GM12865 (cell line): ENCODE data around the gene ZFAND2A.

Experiments
- DNase-seq: peaks from one replicate; pipeline ENCODE4 v3.0.0; 2010; ENCODE audit warnings: low read depth
- H3K4me3 ChIP-seq: 2 replicates; pipeline ENCODE4 v1.5.1; 2011; ENCODE audit warnings: mild to moderate bottlenecking, low read depth, low read length, control low read depth
- CTCF ChIP-seq: IDR thresholded peaks from 2 replicates; pipeline ENCODE4 v1.5.1; 2011; ENCODE audit warnings: low read length, control low read depth, low read depth, inconsistent platforms; ENCODE audit not compliant: insufficient read depth; ENCODE audit errors: missing control alignments

ZFAND2A gene

DNA sequence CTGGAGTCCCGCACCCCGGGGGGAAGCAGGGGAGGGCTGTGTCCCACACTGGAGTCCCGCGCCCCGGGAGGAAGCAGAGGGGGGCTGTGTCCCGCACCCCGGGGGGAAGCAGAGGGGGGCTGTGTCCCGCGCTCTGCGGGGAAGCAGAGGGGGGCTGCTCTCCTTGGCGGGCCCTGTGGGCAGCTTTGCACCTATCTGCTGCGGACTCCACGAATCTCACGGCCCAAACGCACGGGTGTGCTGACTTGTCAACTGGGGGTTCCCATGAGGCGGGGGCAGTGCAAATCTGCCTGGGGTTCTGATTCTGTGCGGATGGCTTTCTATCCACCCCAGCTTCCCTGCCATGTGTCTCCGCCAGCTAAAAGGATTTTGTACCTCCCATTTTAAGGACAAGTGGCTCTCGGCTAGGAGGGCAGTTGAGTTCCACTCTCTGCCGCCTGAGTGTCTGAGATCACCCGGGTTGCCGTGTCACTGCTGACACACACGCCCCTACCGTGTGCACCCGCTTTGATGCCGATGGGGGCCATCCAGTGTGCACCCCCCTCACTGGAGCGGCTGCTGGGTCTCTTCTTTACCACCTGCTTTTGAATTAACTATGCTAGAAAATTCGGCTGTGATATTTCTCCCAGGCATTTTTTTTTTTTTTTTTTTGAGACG, 51.6 kb downstream of the ZFAND2A start:
- TF ChIP-seq CTCF, result no peak
- H3K4me3 ChIP-seq, result no peak overlapping the region
- DNase-seq, result no peak

DNA sequence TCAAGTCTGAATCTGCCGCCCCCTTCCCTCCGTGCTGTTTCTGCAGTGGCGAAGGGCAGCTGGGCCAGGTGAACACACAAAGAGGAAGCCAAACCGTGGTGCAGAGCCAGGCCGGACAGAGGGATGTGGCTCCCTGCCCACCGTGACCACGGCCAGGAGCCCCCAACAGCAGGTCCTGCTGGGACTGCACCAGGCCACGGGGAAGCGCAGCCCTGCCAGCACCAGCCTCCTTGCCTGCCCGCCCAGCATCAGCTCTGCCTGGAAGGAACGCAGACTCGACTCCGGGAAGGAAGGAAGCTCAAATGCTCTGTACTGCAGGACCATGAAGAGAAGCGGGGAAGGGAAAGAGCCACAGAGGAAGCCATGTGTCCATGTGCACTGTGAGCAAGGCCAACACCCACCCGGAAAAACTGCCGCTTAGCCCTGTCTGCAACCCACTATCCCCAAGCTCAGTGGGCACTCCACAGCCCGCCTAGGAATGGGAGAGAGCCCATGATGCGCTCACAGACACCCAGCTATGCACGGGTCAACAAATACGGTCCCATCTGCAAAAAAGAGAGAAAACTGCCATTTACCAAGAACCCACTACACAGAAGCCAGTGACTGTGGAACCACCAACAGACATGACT, 53.1 kb downstream of the ZFAND2A start:
- TF ChIP-seq CTCF, result no peak
- no peak for DNase-seq

DNA sequence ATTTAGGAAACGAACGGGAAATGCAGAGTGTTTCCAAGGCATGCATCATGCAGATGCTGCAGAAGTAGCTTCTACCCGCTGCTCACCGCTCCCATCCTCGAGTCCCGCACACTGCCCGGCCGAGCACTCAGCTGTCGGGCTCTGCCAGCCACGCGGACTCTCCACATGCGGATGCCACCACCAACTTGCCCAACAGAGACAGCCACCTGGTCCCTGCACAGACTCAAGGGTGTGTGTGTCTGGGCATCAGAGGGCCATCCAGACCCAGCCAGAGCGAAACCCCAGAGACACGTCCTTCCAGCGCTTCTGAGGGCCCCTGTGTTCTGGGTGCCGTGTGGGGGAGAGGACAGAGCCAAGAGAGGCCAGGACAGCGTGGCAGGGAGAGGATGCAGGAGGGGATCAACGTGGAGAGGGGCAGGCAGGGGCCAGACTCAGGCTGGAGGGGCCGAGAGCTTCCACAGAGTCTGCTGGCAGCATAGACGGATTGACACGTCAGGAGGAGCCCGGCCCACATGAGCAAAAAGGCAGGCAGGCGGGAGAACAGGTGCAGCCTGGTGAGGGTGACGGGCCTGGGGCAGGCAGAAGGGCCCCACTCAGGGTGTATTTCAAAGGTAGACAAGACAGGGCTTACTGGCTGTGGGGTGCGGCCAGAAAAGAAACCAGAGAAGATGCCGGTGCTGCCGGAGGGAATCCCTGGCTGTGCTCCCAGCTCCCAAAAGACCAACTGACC, 53.8 kb downstream of the ZFAND2A start:
- no peak overlapping the region for H3K4me3 ChIP-seq
- no peak for DNase-seq
- no peak for TF ChIP-seq CTCF

More for the DNA sequence above, 53.1 kb downstream of the ZFAND2A start:
- no peak overlapping the region for H3K4me3 ChIP-seq

- peak; percentile 86 for DNase-seq
- peak overlapping the region; percentile 31 for H3K4me3 ChIP-seq
Measured at GRCh38 chr7:1105189-1105588, 54.8 kb downstream of the ZFAND2A start.

GRCh38 chr7:1104516-1105179, 55.3 kb downstream of the ZFAND2A start:
- TF ChIP-seq CTCF, result no peak
- peak overlapping the region; percentile 31 for H3K4me3 ChIP-seq
- peak; percentile 23 for DNase-seq

More at GRCh38 chr7:1105189-1105588, 54.8 kb downstream of the ZFAND2A start:
- TF ChIP-seq CTCF, result no peak

GRCh38 chr7:1103789-1104515, 56.0 kb downstream of the ZFAND2A start:
- peak overlapping the region; percentile 47 for H3K4me3 ChIP-seq
- no peak for TF ChIP-seq CTCF
- DNase-seq, result no peak
